OCI-LY1 (cell line): ENCODE data around the gene DUSP22.

Experiments used
- H2AFZ ChIP-seq: fragments of 200-600 bp; sonication (generic), shearing (Covaris generic); 2 replicates; pipeline ENCODE4 v1.6.0; 2014; ENCODE audit warnings: antibody characterized with exemption, mild to moderate bottlenecking, low read length
- H3F3A ChIP-seq: fragments of 200-600 bp; sonication (generic), shearing (Covaris generic); 2 replicates; pipeline ENCODE4 v1.6.0; 2014; ENCODE audit warnings: mild to moderate bottlenecking, antibody characterized with exemption, low read length, moderate library complexity; ENCODE audit not compliant: insufficient read depth
- H3K27ac ChIP-seq: fragments of 200-600 bp; sonication (generic); 2 replicates; pipeline ENCODE4 v1.5.1; 2014; ENCODE audit warnings: low read length, mixed run types, mild to moderate bottlenecking, low read depth; ENCODE audit not compliant: poor library complexity, severe bottlenecking
- H3K27me3 ChIP-seq: fragments of 200-600 bp; sonication (generic); 2 replicates; pipeline ENCODE4 v1.6.0; 2014; ENCODE audit warnings: antibody characterized with exemption, mild to moderate bottlenecking, low read length, moderate library complexity; ENCODE audit not compliant: insufficient read depth
- H3K36me3 ChIP-seq: fragments of 200-600 bp; sonication (generic); 2 replicates; pipeline ENCODE4 v1.6.1; 2014; ENCODE audit warnings: mild to moderate bottlenecking, antibody characterized with exemption, low read length, moderate library complexity, mixed read lengths; ENCODE audit not compliant: insufficient read depth
- H3K4me1 ChIP-seq: fragments of 200-600 bp; sonication (generic); 2 replicates; pipeline ENCODE4 v1.5.1; 2014; ENCODE audit warnings: mild to moderate bottlenecking, low read length, moderate library complexity; ENCODE audit not compliant: insufficient read depth, severe bottlenecking
- H3K4me2 ChIP-seq: fragments of 200-600 bp; sonication (generic), shearing (Covaris generic); 2 replicates; pipeline ENCODE4 v1.6.1; 2014; ENCODE audit warnings: low read length
- H3K4me3 ChIP-seq: fragments of 200-600 bp; sonication (generic); 2 replicates; pipeline ENCODE4 v1.5.1; 2014; ENCODE audit warnings: low read length, low read depth, mild to moderate bottlenecking, mixed read lengths; ENCODE audit not compliant: poor library complexity, severe bottlenecking
- H3K79me2 ChIP-seq: fragments of 200-600 bp; shearing (Covaris generic); 2 replicates; pipeline ENCODE4 v1.6.1; 2016; ENCODE audit warnings: mixed run types, low read length, mixed read lengths; ENCODE audit not compliant: insufficient read depth
- H3K9ac ChIP-seq: fragments of 200-600 bp; sonication (generic), shearing (Covaris generic); 2 replicates; pipeline ENCODE4 v1.6.1; 2014; ENCODE audit warnings: mild to moderate bottlenecking, low read length, mixed read lengths
- H3K9me2 ChIP-seq: fragments of 200-600 bp; sonication (generic), shearing (Covaris generic); 2 replicates; pipeline ENCODE4 v1.6.1; 2014; ENCODE audit warnings: low read depth, mild to moderate bottlenecking, low read length, mixed read lengths
- H3K9me3 ChIP-seq: fragments of 200-600 bp; shearing (Covaris generic); 2 replicates; pipeline ENCODE4 v1.6.1; 2014; ENCODE audit warnings: low read length, mixed read lengths
- H4K20me1 ChIP-seq: fragments of 200-600 bp; sonication (generic), shearing (Covaris generic); 2 replicates; pipeline ENCODE4 v1.6.0; 2016; ENCODE audit warnings: mild to moderate bottlenecking, low read length; ENCODE audit not compliant: insufficient read depth
- EZH2 ChIP-seq: fragments of 200-600 bp; sonication (generic), shearing (Covaris generic); IDR thresholded peaks from 2 replicates; pipeline ENCODE4 v1.8.0; 2017; ENCODE audit warnings: borderline replicate concordance, mixed run types, mild to moderate bottlenecking, antibody characterized with exemption, low read length, moderate library complexity, mixed read lengths
- TF ChIP-seq, protein P1 (sequence below): fragments of 200-600 bp; sonication (generic), shearing (Covaris generic); IDR thresholded peaks from 2 replicates; pipeline ENCODE4 v1.5.1; 2017; ENCODE audit warnings: mild to moderate bottlenecking, antibody characterized with exemption, low read length, moderate library complexity, mixed read lengths

Gene DUSP22

DNA sequence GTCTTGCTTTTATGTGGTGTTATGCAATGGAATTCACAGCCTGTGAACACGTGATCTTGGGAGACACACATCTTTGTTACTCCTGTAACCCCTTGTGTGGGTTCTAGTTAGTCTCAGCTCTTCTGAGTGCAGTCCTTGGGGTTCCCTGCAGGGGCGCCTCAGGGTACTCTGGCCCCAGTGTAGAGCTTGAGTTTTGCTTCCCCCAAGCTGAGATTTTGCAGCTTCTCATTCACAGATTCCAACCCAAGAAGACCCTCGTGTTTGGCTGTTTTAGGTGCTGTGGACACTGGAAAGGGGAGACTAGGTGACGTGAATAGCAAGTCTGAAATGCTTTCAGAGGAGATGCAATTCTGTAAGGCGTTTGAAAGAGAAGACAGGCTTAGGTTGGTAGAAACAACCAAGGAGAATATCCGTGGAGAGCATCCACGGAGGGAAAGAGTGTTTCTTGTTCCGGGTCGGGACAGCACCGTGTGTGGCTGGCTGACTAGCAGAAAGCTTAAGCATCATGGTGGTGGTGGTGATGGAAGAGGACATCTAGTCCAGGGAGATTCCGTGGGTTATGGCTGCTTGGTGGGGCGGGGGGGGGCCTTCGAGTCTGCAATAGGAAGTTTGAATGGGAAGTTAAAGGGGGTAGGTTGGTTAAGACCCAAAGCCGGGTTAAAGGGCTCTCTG, 30.1 kb downstream of the DUSP22 start:
- Histone ChIP-seq H3K9me2 (no peaks in the 10 kb centered on the region), H4K20me1 (no peaks in the 10 kb centered on the region), H3K27ac (no peak overlapping the region), H3F3A (no peaks in the 10 kb centered on the region), H3K4me1 (no peaks in the 10 kb centered on the region), H3K79me2 (no peaks in the 10 kb centered on the region), H3K4me3 (no peak overlapping the region), H3K9ac (no peak overlapping the region), H2AFZ (no peak overlapping the region), H3K4me2 (no peak overlapping the region), H3K9me3 (no peaks in the 10 kb centered on the region), H3K27me3 (no peaks in the 10 kb centered on the region), H3K36me3 (no peaks in the 10 kb centered on the region)
- TF ChIP-seq, protein P1, sequence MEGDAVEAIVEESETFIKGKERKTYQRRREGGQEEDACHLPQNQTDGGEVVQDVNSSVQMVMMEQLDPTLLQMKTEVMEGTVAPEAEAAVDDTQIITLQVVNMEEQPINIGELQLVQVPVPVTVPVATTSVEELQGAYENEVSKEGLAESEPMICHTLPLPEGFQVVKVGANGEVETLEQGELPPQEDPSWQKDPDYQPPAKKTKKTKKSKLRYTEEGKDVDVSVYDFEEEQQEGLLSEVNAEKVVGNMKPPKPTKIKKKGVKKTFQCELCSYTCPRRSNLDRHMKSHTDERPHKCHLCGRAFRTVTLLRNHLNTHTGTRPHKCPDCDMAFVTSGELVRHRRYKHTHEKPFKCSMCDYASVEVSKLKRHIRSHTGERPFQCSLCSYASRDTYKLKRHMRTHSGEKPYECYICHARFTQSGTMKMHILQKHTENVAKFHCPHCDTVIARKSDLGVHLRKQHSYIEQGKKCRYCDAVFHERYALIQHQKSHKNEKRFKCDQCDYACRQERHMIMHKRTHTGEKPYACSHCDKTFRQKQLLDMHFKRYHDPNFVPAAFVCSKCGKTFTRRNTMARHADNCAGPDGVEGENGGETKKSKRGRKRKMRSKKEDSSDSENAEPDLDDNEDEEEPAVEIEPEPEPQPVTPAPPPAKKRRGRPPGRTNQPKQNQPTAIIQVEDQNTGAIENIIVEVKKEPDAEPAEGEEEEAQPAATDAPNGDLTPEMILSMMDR: peak; percentile 28; the same call in 1 of the 2 replicates
- no peak for TF ChIP-seq EZH2

GRCh38 chr6:322940-323729, 30.8 kb downstream of the DUSP22 start:
- Histone ChIP-seq H3K79me2 (no peaks in the 10 kb centered on the region), H3F3A (no peaks in the 10 kb centered on the region), H3K36me3 (no peaks in the 10 kb centered on the region), H3K27ac (no peak overlapping the region), H3K9ac (no peak overlapping the region), H3K27me3 (no peaks in the 10 kb centered on the region), H3K4me3 (no peak overlapping the region), H3K4me2 (no peak overlapping the region), H4K20me1 (no peaks in the 10 kb centered on the region), H3K9me3 (no peaks in the 10 kb centered on the region), H2AFZ (no peak overlapping the region), H3K4me1 (peaks cover 6% of the 10 kb centered on the region), H3K9me2 (no peaks in the 10 kb centered on the region)
- no peak for TF ChIP-seq EZH2
- TF ChIP-seq, protein P1: no peak

GRCh38 chr6:323730-324088, 31.4 kb downstream of the DUSP22 start:
- Histone ChIP-seq H3K9me2 (no peaks in the 10 kb centered on the region), H3K9me3 (no peaks in the 10 kb centered on the region), H3K27ac (no peak overlapping the region), H3K27me3 (no peaks in the 10 kb centered on the region; the same call in 1 of the 2 replicates), H2AFZ (no peak overlapping the region), H3F3A (no peaks in the 10 kb centered on the region), H3K4me3 (no peak overlapping the region), H3K4me1 (peaks cover 12% of the 10 kb centered on the region), H3K9ac (no peak overlapping the region), H3K36me3 (no peaks in the 10 kb centered on the region), H3K4me2 (no peak overlapping the region), H3K79me2 (no peaks in the 10 kb centered on the region), H4K20me1 (no peaks in the 10 kb centered on the region)
- TF ChIP-seq EZH2: no peak
- TF ChIP-seq, protein P1: no peak
